H9 (cell line): ENCODE results near the gene CDK11A. TPM values are rescaled to one million over a fixed set of nuclear protein-coding genes. Genes with fewer than 3 reads are reported as not detected.

Experiments used
- DNase-seq: peaks from one replicate; pipeline ENCODE4 v3.0.0-alpha.2; 2017
- H2AFZ ChIP-seq: one replicate; pipeline ENCODE4 v1.6.1; 2013; ENCODE audit warnings: mild to moderate bottlenecking, low read length, control low read depth, moderate library complexity
- H2AK5ac ChIP-seq: 2 replicates; pipeline ENCODE4 v1.6.1; 2013; ENCODE audit warnings: low read length, control low read depth, mixed read lengths; ENCODE audit not compliant: insufficient read length
- H2BK120ac ChIP-seq: one replicate; pipeline ENCODE4 v1.6.1; 2013; ENCODE audit warnings: low read depth, mild to moderate bottlenecking, low read length, control low read depth, inconsistent platforms; ENCODE audit not compliant: poor library complexity, severe bottlenecking
- H2BK12ac ChIP-seq: 2 replicates; pipeline ENCODE4 v1.6.1; 2013; ENCODE audit warnings: low read length, control low read depth, mixed read lengths, low read depth; ENCODE audit not compliant: insufficient read length
- H2BK15ac ChIP-seq: 2 replicates; pipeline ENCODE4 v1.6.1; 2013; ENCODE audit warnings: low read depth, low read length, control low read depth
- H2BK20ac ChIP-seq: one replicate; pipeline ENCODE4 v1.6.1; 2013; ENCODE audit warnings: low read depth, mild to moderate bottlenecking, low read length, control low read depth, inconsistent platforms; ENCODE audit not compliant: poor library complexity, severe bottlenecking
- H2BK5ac ChIP-seq: 2 replicates; pipeline ENCODE4 v1.6.1; 2013; ENCODE audit warnings: low read length, control low read depth, mixed read lengths; ENCODE audit not compliant: insufficient read length
- H3K14ac ChIP-seq: 2 replicates; pipeline ENCODE4 v1.6.1; 2013; ENCODE audit warnings: low read length, control low read depth; ENCODE audit not compliant: insufficient read depth
- H3K18ac ChIP-seq: 2 replicates; pipeline ENCODE4 v1.6.1; 2013; ENCODE audit warnings: low read depth, mild to moderate bottlenecking, mixed read lengths, low read length, control low read depth; ENCODE audit not compliant: insufficient read length
- H3K23ac ChIP-seq: 2 replicates; pipeline ENCODE4 v1.6.1; 2013; ENCODE audit warnings: low read length, control low read depth, mixed read lengths, low read depth; ENCODE audit not compliant: insufficient read length
- H3K23me2 ChIP-seq: 2 replicates; pipeline ENCODE4 v1.6.1; 2013; ENCODE audit warnings: low read depth, mild to moderate bottlenecking, mixed read lengths, low read length, control low read depth; ENCODE audit not compliant: insufficient read length, poor library complexity, severe bottlenecking
- H3K27ac ChIP-seq: 2 replicates; pipeline ENCODE4 v1.5.1; 2013; ENCODE audit warnings: low read length, control low read depth, mixed read lengths, low read depth; ENCODE audit not compliant: insufficient read length
- H3K27me3 ChIP-seq: 2 replicates; pipeline ENCODE4 v1.6.1; 2013; ENCODE audit warnings: low read length, control low read depth, inconsistent platforms; ENCODE audit not compliant: insufficient read depth
- H3K4ac ChIP-seq: 2 replicates; pipeline ENCODE4 v1.6.1; 2013; ENCODE audit warnings: low read depth, mild to moderate bottlenecking, control low read depth, inconsistent platforms, low read length, moderate library complexity
- H3K4me1 ChIP-seq: 2 replicates; pipeline ENCODE4 v1.6.1; 2013; ENCODE audit warnings: low read length, control low read depth, inconsistent platforms; ENCODE audit not compliant: insufficient read depth
- H3K4me2 ChIP-seq: 2 replicates; pipeline ENCODE4 v1.6.1; 2013; ENCODE audit warnings: low read length, control low read depth, mixed read lengths; ENCODE audit not compliant: insufficient read length, insufficient read depth
- H3K56ac ChIP-seq: 2 replicates; pipeline ENCODE4 v1.6.1; 2013; ENCODE audit warnings: low read depth, mild to moderate bottlenecking, mixed read lengths, low read length, control low read depth; ENCODE audit not compliant: insufficient read length
- H3K79me1 ChIP-seq: 2 replicates; pipeline ENCODE4 v1.6.1; 2013; ENCODE audit warnings: low read depth, mild to moderate bottlenecking, moderate library complexity, low read length, control low read depth, inconsistent platforms; ENCODE audit not compliant: insufficient read depth, poor library complexity, severe bottlenecking
- H3K79me2 ChIP-seq: 2 replicates; pipeline ENCODE4 v1.6.1; 2013; ENCODE audit warnings: low read length, control low read depth, inconsistent platforms; ENCODE audit not compliant: insufficient read depth
- H3K9ac ChIP-seq: 2 replicates; pipeline ENCODE4 v1.6.1; 2013; ENCODE audit warnings: low read length, control low read depth, mixed read lengths; ENCODE audit not compliant: insufficient read length; ENCODE audit errors: extremely low read depth
- H3K9me3 ChIP-seq: one replicate; pipeline ENCODE4 v1.6.1; 2013; ENCODE audit warnings: low read depth, low read length, inconsistent platforms; ENCODE audit not compliant: control insufficient read depth
- H3T11ph ChIP-seq: one replicate; pipeline ENCODE4 v1.6.1; 2013; ENCODE audit warnings: mild to moderate bottlenecking, low read length, control low read depth, inconsistent platforms
- H4K20me1 ChIP-seq: one replicate; pipeline ENCODE4 v1.6.1; 2013; ENCODE audit not compliant: control insufficient read depth, insufficient read length, insufficient read depth
- H4K5ac ChIP-seq: 2 replicates; pipeline ENCODE4 v1.6.1; 2013; ENCODE audit warnings: low read depth, mild to moderate bottlenecking, mixed read lengths, low read length, control low read depth; ENCODE audit not compliant: insufficient read length
- H4K8ac ChIP-seq: replicated peaks from 2 replicates; pipeline ENCODE4 v1.6.1; 2013; ENCODE audit warnings: low read length, control low read depth, mixed read lengths, low read depth; ENCODE audit not compliant: insufficient read length
- H4K91ac ChIP-seq: 2 replicates; pipeline ENCODE4 v1.6.1; 2013; ENCODE audit warnings: low read depth, mild to moderate bottlenecking, moderate library complexity, mixed read lengths, low read length, control low read depth; ENCODE audit not compliant: insufficient read length
- H3K27ac Mint-ChIP-seq, 3 experiments: 2 replicates in 2 of 3; 3 replicates in 1 of 3; pipeline ENCODE4 v1.8.0; 2020 to 2021; ENCODE audit warnings: mixed read lengths in 3 of 3, mild to moderate bottlenecking in 1 of 3, moderate library complexity in 1 of 3
- H3K27me3 Mint-ChIP-seq: 2 replicates; pipeline ENCODE4 v1.8.0; 2021; ENCODE audit warnings: low read depth, mild to moderate bottlenecking, moderate library complexity, mixed read lengths
- H3K36me3 Mint-ChIP-seq, 3 experiments: 2 replicates in 2 of 3; 3 replicates in 1 of 3; pipeline ENCODE4 v1.8.0; 2020 to 2021; ENCODE audit warnings: low read depth in 3 of 3, mixed read lengths in 3 of 3; ENCODE audit not compliant: insufficient read depth in 1 of 3
- H3K4me1 Mint-ChIP-seq, 2 experiments: 2 replicates each; pipeline ENCODE4 v1.8.0; 2020; ENCODE audit warnings: mixed read lengths in 2 of 2
- H3K4me3 Mint-ChIP-seq, 2 experiments: 2 replicates in 1 of 2; 3 replicates in 1 of 2; pipeline ENCODE4 v1.8.0; 2020 to 2021; ENCODE audit warnings: mild to moderate bottlenecking in 2 of 2, mixed read lengths in 2 of 2, moderate library complexity in 1 of 2
- H3K9me3 Mint-ChIP-seq, 2 experiments: 2 replicates in 1 of 2; 3 replicates in 1 of 2; pipeline ENCODE4 v1.8.0; 2020; ENCODE audit warnings: mild to moderate bottlenecking in 2 of 2, mixed read lengths in 2 of 2, moderate library complexity in 1 of 2
- CTCF ChIP-seq: fragments of 200-600 bp; sonication (generic); conservative IDR thresholded peaks from 3 replicates; pipeline ENCODE4 v1.8.0; 2021; ENCODE audit warnings: antibody characterized with exemption, mild to moderate bottlenecking
- WGBS: extraction: QIAGEN DNeasy Blood & Tissue Kit; methylation state at CpG from one replicate; pipeline ENCODE4 v1.1.7; 2013; ENCODE audit warnings: missing lambda C conversion rate, low lambda C conversion rate, mixed read lengths; ENCODE audit not compliant: insufficient read length; ENCODE audit errors: extremely low coverage; 5-methylcytosine and 5-hydroxymethylcytosine counted together
- total RNA-seq: library from RNA; stranded (reverse); gene quantifications from 2 replicates; pipeline ENCODE4 v1.2.1, GENCODE V29; 2021

CDK11A gene
- total RNA-seq, 1 experiment from 2014 or later = 49.5 TPM

GRCh38 chr1:1672181-1672965 lies 51.8 kb downstream of the CDK11A start:
- H3K4me2 ChIP-seq = no peak overlapping the region
- no peaks in the 10 kb centered on the region for H3K4me1 ChIP-seq
- no peak overlapping the region for H4K5ac ChIP-seq
- H3K9me3 ChIP-seq = no peaks in the 10 kb centered on the region
- DNase-seq = no peak
- no peak overlapping the region for H3K23ac ChIP-seq
- no peak overlapping the region for H3K4ac ChIP-seq
- no peak overlapping the region for H2AFZ ChIP-seq
- no CpG with 5 or more reads among the region's 25 CpGs for WGBS
- H2BK15ac ChIP-seq = no peak overlapping the region
- Mint-ChIP-seq H3K4me1 (no peaks in the 10 kb centered on the region), H3K27ac (peak overlapping the region in 1 of 3 experiments; percentile 44; a peak in 1 of 7 replicates), H3K4me3 (no peak overlapping the region), H3K36me3 (peaks cover 10 to 40% (median 37%) of the 10 kb centered on the region in 3 experiments; a peak in 6 of 7 replicates), H3K27me3 (no peaks in the 10 kb centered on the region), H3K9me3 (no peaks in the 10 kb centered on the region)
- no peaks in the 10 kb centered on the region for H4K20me1 ChIP-seq
- no peak overlapping the region for H3K18ac ChIP-seq
- no peak overlapping the region for H2AK5ac ChIP-seq
- H4K91ac ChIP-seq = no peak overlapping the region
- no peak overlapping the region for H3K56ac ChIP-seq
- no peaks in the 10 kb centered on the region for H3K27me3 ChIP-seq
- no peak overlapping the region for H2BK12ac ChIP-seq
- H2BK120ac ChIP-seq = no peak overlapping the region
- no peak for TF ChIP-seq CTCF
- H3K9ac ChIP-seq = no peak overlapping the region
- no peak overlapping the region for H4K8ac ChIP-seq
- H3K27ac ChIP-seq = no peak overlapping the region
- no peak overlapping the region for H3T11ph ChIP-seq
- no peak overlapping the region for H3K14ac ChIP-seq
- no peak overlapping the region for H2BK20ac ChIP-seq
- H2BK5ac ChIP-seq = no peak overlapping the region
- H3K79me1 ChIP-seq = no peaks in the 10 kb centered on the region
- no peaks in the 10 kb centered on the region for H3K79me2 ChIP-seq
- H3K23me2 ChIP-seq = no peaks in the 10 kb centered on the region
